PC-9 (cell line): ENCODE measurements around the gene CD53. TPM values are rescaled to one million over a fixed set of nuclear protein-coding genes. Genes with fewer than 3 reads are reported as not detected.
"Not testable (repeated sequence)": the region's sequence is repeated elsewhere in the genome, so short reads cannot be mapped to it uniquely, and the experiment has no call there.

Source experiments
- Bru-seq: library from RNA; stranded (reverse); fragments of 400-500 nt; gene quantifications from one replicate; lab custom pipeline; 2021; lab: Mats Ljungman, UMichigan
- BruChase-seq, 2 experiments: library from RNA; stranded (reverse); fragments of 400-500 nt; gene quantifications; one replicate each; lab custom pipeline; 2021; lab: Mats Ljungman, UMichigan
- BruUV-seq: library from RNA; stranded (reverse); fragments of 400-500 nt; replicated peaks from 2 replicates; lab custom pipeline; 2021; lab: Mats Ljungman, UMichigan
- CTCF ChIA-PET: fragments of 300-600 bp; sonication (Branson Sonifier 250); formaldehyde crosslinking; loops from one replicate; lab custom pipeline; 2022; ENCODE audit warnings: antibody characterized with exemption; lab: Charles Lee
- POLR2A ChIA-PET: fragments of 300-600 bp; sonication (Branson Sonifier 250); formaldehyde crosslinking; loops from one replicate; lab custom pipeline; 2022; ENCODE audit warnings: antibody characterized with exemption; ENCODE audit not compliant: unreplicated experiment; lab: Charles Lee
- DNase-seq, 2 experiments: peaks; one replicate each; pipeline versions ENCODE4 v3.0.0 to v3.0.0-alpha.2; 2015 to 2022; ENCODE audit warnings: mixed read lengths in 1 of 2
- H2AFZ ChIP-seq: fragments of 200-600 bp; sonication (generic); 2 replicates; pipeline ENCODE4 v1.8.1; 2017; ENCODE audit warnings: antibody characterized with exemption
- H3F3A ChIP-seq: fragments of 200-600 bp; sonication (generic); 2 replicates; pipeline ENCODE4 v1.8.1; 2017; ENCODE audit warnings: antibody characterized with exemption, mild to moderate bottlenecking, low read depth; ENCODE audit not compliant: insufficient read depth
- H3K27ac ChIP-seq: fragments of 200-600 bp; sonication (generic); 2 replicates; pipeline ENCODE4 v1.6.1; 2016; ENCODE audit warnings: mixed run types
- H3K27me3 ChIP-seq: fragments of 200-600 bp; sonication (generic); 2 replicates; pipeline ENCODE4 v1.6.1; 2016; ENCODE audit warnings: low read depth, mixed run types; ENCODE audit not compliant: insufficient read depth
- H3K36me3 ChIP-seq: fragments of 200-600 bp; sonication (generic); 2 replicates; pipeline ENCODE4 v1.6.1; 2016; ENCODE audit warnings: low read depth, mixed run types
- H3K4me1 ChIP-seq: fragments of 200-600 bp; sonication (generic); replicated peaks from 2 replicates; pipeline ENCODE4 v1.6.1; 2016; ENCODE audit warnings: mixed run types; ENCODE audit not compliant: insufficient read depth
- H3K4me2 ChIP-seq: fragments of 200-600 bp; sonication (generic); 2 replicates; pipeline ENCODE4 v1.6.1; 2017; ENCODE audit warnings: mixed run types
- H3K4me3 ChIP-seq: fragments of 200-600 bp; sonication (generic); 2 replicates; pipeline ENCODE4 v1.6.1; 2016; ENCODE audit warnings: mixed run types
- H3K79me2 ChIP-seq: fragments of 200-600 bp; sonication (generic); 2 replicates; pipeline ENCODE4 v1.6.1; 2017; ENCODE audit warnings: low read depth, mixed run types
- H3K9me2 ChIP-seq: fragments of 200-600 bp; sonication (generic); 2 replicates; pipeline ENCODE4 v1.8.1; 2017; ENCODE audit warnings: mild to moderate bottlenecking; ENCODE audit not compliant: insufficient read depth
- H3K9me3 ChIP-seq: fragments of 200-600 bp; sonication (generic); 2 replicates; pipeline ENCODE4 v1.8.1; 2016; ENCODE audit warnings: low read depth; ENCODE audit not compliant: insufficient read depth
- H4K20me1 ChIP-seq: fragments of 200-600 bp; sonication (generic); 2 replicates; pipeline ENCODE4 v1.8.1; 2017; ENCODE audit not compliant: insufficient read depth
- EZH2 ChIP-seq: fragments of 200-600 bp; sonication (generic); IDR thresholded peaks from 2 replicates; pipeline ENCODE4 v1.8.0; 2017; ENCODE audit warnings: antibody characterized with exemption, low read depth
- intact Hi-C: fragments of 100-400 bp; cut with micrococcal nuclease; formaldehyde crosslinking; loops from one replicate; pipeline ENCODE4 v1.10.0; 2022; ENCODE audit not compliant: unreplicated experiment
- long read RNA-seq: library from polyadenylated mRNA; stranded (forward); transcript quantifications from one replicate; pipeline ENCODE4 v2.0.0, GENCODE V29; 2022
- total RNA-seq: library from RNA; stranded (reverse); gene quantifications from 2 replicates; pipeline ENCODE4 v1.2.3, GENCODE V29; 2021
- TF ChIP-seq, protein P1 (sequence below): fragments of 200-600 bp; sonication (generic); conservative IDR thresholded peaks from 2 replicates; pipeline ENCODE4 v1.6.1; 2017; ENCODE audit warnings: mixed run types, antibody characterized with exemption, mild to moderate bottlenecking, moderate library complexity

Gene CD53, protein sequence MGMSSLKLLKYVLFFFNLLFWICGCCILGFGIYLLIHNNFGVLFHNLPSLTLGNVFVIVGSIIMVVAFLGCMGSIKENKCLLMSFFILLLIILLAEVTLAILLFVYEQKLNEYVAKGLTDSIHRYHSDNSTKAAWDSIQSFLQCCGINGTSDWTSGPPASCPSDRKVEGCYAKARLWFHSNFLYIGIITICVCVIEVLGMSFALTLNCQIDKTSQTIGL
- total RNA-seq (not detected in 2 replicates), Bru-seq, nascent RNA (percentile 12 among the genes with signal in this experiment), BruChase-seq, experiment 1, labeled RNA remaining after a 2-hour chase (percentile 15 among the genes with signal in this experiment), BruChase-seq, experiment 2, labeled RNA remaining after a 6-hour chase (percentile 13 among the genes with signal in this experiment)
- long read RNA-seq, result 0 reads

GRCh38 chr1:110872745-110873720 lies at the start of gene CD53:
CD53 (plus strand) TSS chr1:110873148; CDS start chr1:110891409, 18,261 bp downstream.
- Histone ChIP-seq H3F3A (no peaks in the 10 kb centered on the region), H3K4me2 (no peak within 1 kb of the TSS), H3K79me2 (no peaks in the 10 kb centered on the region), H2AFZ (no peak within 1 kb of the TSS; the same call in 1 of the 2 replicates), H3K27me3 (no peaks in the 10 kb centered on the region; the same call in 1 of the 2 replicates), H3K9me3 (no peaks in the 10 kb centered on the region), H3K36me3 (no peaks in the 10 kb centered on the region), H3K4me1 (no peaks in the 10 kb centered on the region), H4K20me1 (no peaks in the 10 kb centered on the region), H3K27ac (no peak within 1 kb of the TSS), H3K9me2 (no peaks in the 10 kb centered on the region), H3K4me3 (no peak within 1 kb of the TSS)
- no peak for TF ChIP-seq EZH2
- TF ChIP-seq, protein P1, sequence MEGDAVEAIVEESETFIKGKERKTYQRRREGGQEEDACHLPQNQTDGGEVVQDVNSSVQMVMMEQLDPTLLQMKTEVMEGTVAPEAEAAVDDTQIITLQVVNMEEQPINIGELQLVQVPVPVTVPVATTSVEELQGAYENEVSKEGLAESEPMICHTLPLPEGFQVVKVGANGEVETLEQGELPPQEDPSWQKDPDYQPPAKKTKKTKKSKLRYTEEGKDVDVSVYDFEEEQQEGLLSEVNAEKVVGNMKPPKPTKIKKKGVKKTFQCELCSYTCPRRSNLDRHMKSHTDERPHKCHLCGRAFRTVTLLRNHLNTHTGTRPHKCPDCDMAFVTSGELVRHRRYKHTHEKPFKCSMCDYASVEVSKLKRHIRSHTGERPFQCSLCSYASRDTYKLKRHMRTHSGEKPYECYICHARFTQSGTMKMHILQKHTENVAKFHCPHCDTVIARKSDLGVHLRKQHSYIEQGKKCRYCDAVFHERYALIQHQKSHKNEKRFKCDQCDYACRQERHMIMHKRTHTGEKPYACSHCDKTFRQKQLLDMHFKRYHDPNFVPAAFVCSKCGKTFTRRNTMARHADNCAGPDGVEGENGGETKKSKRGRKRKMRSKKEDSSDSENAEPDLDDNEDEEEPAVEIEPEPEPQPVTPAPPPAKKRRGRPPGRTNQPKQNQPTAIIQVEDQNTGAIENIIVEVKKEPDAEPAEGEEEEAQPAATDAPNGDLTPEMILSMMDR, result no peak
- no TSS peak for BruUV-seq
- no peak for DNase-seq
- ChIA-PET POLR2A (no interaction called here), CTCF (no interaction called here)
- intact Hi-C loops, result no loop called here

- Histone ChIP-seq H3K36me3 (no peaks in the 10 kb centered on the region), H3K4me2 (no peak overlapping the region), H3F3A (no peaks in the 10 kb centered on the region), H3K79me2 (no peaks in the 10 kb centered on the region), H4K20me1 (no peaks in the 10 kb centered on the region), H3K9me3 (no peaks in the 10 kb centered on the region), H3K27me3 (no peaks in the 10 kb centered on the region), H3K27ac (no peak overlapping the region), H3K4me3 (no peak overlapping the region), H2AFZ (no peak overlapping the region), H3K9me2 (no peaks in the 10 kb centered on the region), H3K4me1 (no peaks in the 10 kb centered on the region)
- no TSS peak for BruUV-seq
- DNase-seq, result no peak
- no peak for TF ChIP-seq EZH2
- TF ChIP-seq, protein P1, result no peak
- ChIA-PET POLR2A (no interaction called here), CTCF (no interaction called here)
- intact Hi-C loops, result no loop called here
These were observed 48.8 kb upstream of the CD53 start for GRCh38 chr1:110824192-110824591.

GRCh38 chr1:110829955-110830553 lies 42.9 kb upstream of the CD53 start:
- BruUV-seq, result no TSS peak
- no peaks in the 10 kb centered on the region for H3K4me1 ChIP-seq
- intact Hi-C loops, result loop anchor here (10.0 kb wide), 1 partner anchor 55 kb away; no protein-coding TSS in a partner anchor

GRCh38 chr1:110833779-110834178 lies 39.2 kb upstream of the CD53 start:
- H3K4me1 ChIP-seq, H3K4me2 ChIP-seq, H3K27ac ChIP-seq, DNase-seq, H3K27me3 ChIP-seq, POLR2A ChIA-PET, H3K36me3 ChIP-seq, H3K4me3 ChIP-seq, H3K9me2 ChIP-seq, H3K79me2 ChIP-seq, H4K20me1 ChIP-seq, H2AFZ ChIP-seq, BruUV-seq, H3K9me3 ChIP-seq, H3F3A ChIP-seq: not testable (repeated sequence)
- CTCF ChIA-PET, result interaction anchor here (0.6 kb wide), 1 partner anchor 1198 kb away, joined by 3 read pairs; no protein-coding TSS in a partner anchor
- intact Hi-C loops, result loop anchor here (10.0 kb wide), 1 partner anchor 51 kb away; no protein-coding TSS in a partner anchor

More at GRCh38 chr1:110829955-110830553, 42.9 kb upstream of the CD53 start:
- no peak for TF ChIP-seq EZH2
- TF ChIP-seq, protein P1, result peak; percentile 92
- peak; percentile 1 to 53 for DNase-seq
- no peaks in the 10 kb centered on the region for H3K79me2 ChIP-seq
- H3K27ac ChIP-seq, result no peak overlapping the region
- H3K36me3 ChIP-seq, result no peaks in the 10 kb centered on the region
- H3K9me3 ChIP-seq, result no peaks in the 10 kb centered on the region
- no peaks in the 10 kb centered on the region for H3F3A ChIP-seq
- ChIA-PET POLR2A (no interaction called here), CTCF (no interaction called here)
- no peak overlapping the region for H2AFZ ChIP-seq
- H3K27me3 ChIP-seq, result no peaks in the 10 kb centered on the region
- no peaks in the 10 kb centered on the region for H3K9me2 ChIP-seq
- H4K20me1 ChIP-seq, result no peaks in the 10 kb centered on the region
- H3K4me2 ChIP-seq, result no peak overlapping the region
- no peak overlapping the region for H3K4me3 ChIP-seq
